Left lung (tissue), 14 donors: ENCODE results near the gene FLRT3. TPM values are rescaled to one million over a fixed set of nuclear protein-coding genes. Genes with fewer than 3 reads are reported as not detected.

Source experiments
- ATAC-seq: fragments of 200-7000 bp; cut with Tn5 transposase; one replicate; pipeline ENCODE4 v1.9.1; 2020; ENCODE audit warnings: moderate library complexity
- DNase-seq, 4 donors: peaks; one replicate each; pipeline ENCODE4 v3.0.0-alpha.2; 2013 to 2020
- H3K27ac ChIP-seq, 2 donors: fragments of 200-600 bp; sonication (generic) in 1 of 2; one replicate each; pipeline versions ENCODE4 v1.5.0 to v1.8.0; 2020 to 2021
- H3K27me3 ChIP-seq, 2 donors: fragments of 200-600 bp; sonication (generic) in 1 of 2; one replicate each; pipeline versions ENCODE4 v1.5.0 to v1.8.0; 2020 to 2021
- H3K36me3 ChIP-seq, 2 donors: fragments of 200-600 bp; sonication (generic) in 1 of 2; one replicate each; pipeline versions ENCODE4 v1.5.0 to v1.8.0; 2020 to 2021
- H3K4me1 ChIP-seq, 2 donors: fragments of 200-600 bp; one replicate each; pipeline ENCODE4 v1.8.0; 2021
- H3K4me3 ChIP-seq, 2 donors: fragments of 200-600 bp; sonication (generic) in 1 of 2; one replicate each; pipeline versions ENCODE4 v1.5.0 to v1.8.0; 2020 to 2021; ENCODE audit warnings: mild to moderate bottlenecking in 1 of 2
- H3K9me3 ChIP-seq, 2 donors: fragments of 200-600 bp; sonication (generic) in 1 of 2; one replicate each; pipeline versions ENCODE4 v1.5.0 to v1.8.0; 2020 to 2021
- CTCF ChIP-seq, 2 donors: fragments of 200-600 bp; sonication (generic) in 1 of 2; IDR thresholded peaks; one replicate each; pipeline versions ENCODE4 v1.5.0 to v1.8.0; 2021; ENCODE audit warnings: antibody characterized with exemption in 2 of 2
- intact Hi-C, 2 donors: fragments of 100-400 bp; cut with DNase I; formaldehyde crosslinking; loops; one replicate each; pipeline versions ENCODE4 v1.11.2 to v1.14.2; 2022
- long read RNA-seq, 12 donors: library from polyadenylated mRNA in 2 of 12; unstranded in 2 of 12; transcript quantifications; one replicate each; pipeline ENCODE4 v2.0.0 and lab custom pipeline, GENCODE V29; 2019 to 2026
- polyA plus RNA-seq, 6 donors: library from polyadenylated mRNA; unstranded; fragments of 120-200 nt; gene quantifications; one replicate each; pipeline ENCODE4 v1.2.1, GENCODE V29; 2013; ENCODE audit not compliant: insufficient read length in 6 of 6
- total RNA-seq, 2 donors: library from RNA; stranded (reverse); fragmentation: NEBNext Ultra II Directional; extraction: Animal tissue kit (Norgen Biotek cat#: 25700); gene quantifications; one replicate each; pipeline ENCODE4 v1.2.1, GENCODE V29; 2021
- donor health status: DM: no; HTN: yes; CAD: no.
- donor health status: DM: no; HTN: no; CAD: no.

The FLRT3 gene
- total RNA-seq, result 100 to 1,000 TPM in 1 of 2 donors, 10 to 100 TPM in 1; 63.9 to 124 TPM
- 10 to 100 TPM; 14.5 to 24.1 (median 19.0) TPM for polyA plus RNA-seq
- long read RNA-seq, donor 1, full-length matches to known transcripts, result 9 of 17 reads
- long read RNA-seq, donor 1, partial matches to known transcripts, result 8 of 17 reads
- long read RNA-seq, donor 1, other reads (novel, unspliced or antisense), result 0 of 17 reads
- long read RNA-seq, donor 2, full-length matches to known transcripts, result 5 of 5 reads
- long read RNA-seq, donor 2, partial matches to known transcripts, result 0 of 5 reads
- long read RNA-seq, donor 2, other reads (novel, unspliced or antisense), result 0 of 5 reads
- long read RNA-seq, donor 3, full-length matches to known transcripts, result 4 of 4 reads
- long read RNA-seq, donor 3, partial matches to known transcripts, result 0 of 4 reads
- long read RNA-seq, donor 3, other reads (novel, unspliced or antisense), result 0 of 4 reads
- long read RNA-seq, donor 4, full-length matches to known transcripts, result 37 of 47 reads
- long read RNA-seq, donor 4, partial matches to known transcripts, result 0 of 47 reads
- long read RNA-seq, donor 4, other reads (novel, unspliced or antisense), result 10 of 47 reads
- long read RNA-seq, donor 5, full-length matches to known transcripts, result 8 of 8 reads
- long read RNA-seq, donor 5, partial matches to known transcripts, result 0 of 8 reads
- long read RNA-seq, donor 5, other reads (novel, unspliced or antisense), result 0 of 8 reads
- long read RNA-seq, donor 6, full-length matches to known transcripts, result 7 of 7 reads
- long read RNA-seq, donor 6, partial matches to known transcripts, result 0 of 7 reads
- long read RNA-seq, donor 6, other reads (novel, unspliced or antisense), result 0 of 7 reads
- long read RNA-seq, donor 7, result 0 reads
- long read RNA-seq, donor 8, full-length matches to known transcripts, result 1 of 1 reads
- long read RNA-seq, donor 8, partial matches to known transcripts, result 0 of 1 reads
- long read RNA-seq, donor 8, other reads (novel, unspliced or antisense), result 0 of 1 reads
- long read RNA-seq, donor 9, partial matches to known transcripts, result 0 of 1 reads
- long read RNA-seq, donor 9, other reads (novel, unspliced or antisense), result 0 of 1 reads
- long read RNA-seq, donor 10, full-length matches to known transcripts, result 11 of 15 reads
- long read RNA-seq, donor 10, partial matches to known transcripts, result 0 of 15 reads
- long read RNA-seq, donor 10, other reads (novel, unspliced or antisense), result 4 of 15 reads
- long read RNA-seq, donor 11, result 0 reads
- long read RNA-seq, donor 12, full-length matches to known transcripts, result 2 of 2 reads
- long read RNA-seq, donor 12, partial matches to known transcripts, result 0 of 2 reads
- long read RNA-seq, donor 12, other reads (novel, unspliced or antisense), result 0 of 2 reads

- Histone ChIP-seq H3K36me3 (no peaks in the 10 kb centered on the region), H3K27ac (peak within 1 kb of the TSS; percentile 50 to 83), H3K27me3 (no peaks in the 10 kb centered on the region), H3K9me3 (no peaks in the 10 kb centered on the region), H3K4me3 (peak within 1 kb of the TSS; percentile 30 to 37), H3K4me1 (no peaks in the 10 kb centered on the region)
- ATAC-seq (peak; percentile 91), DNase-seq (peak; percentile 50 to 94 (median 86))
- intact Hi-C loops, result no loop called here
- TF ChIP-seq CTCF (IDR thresholded peaks at IDR 0.05), result peak; percentile 37 to 54
These were observed at the start of gene FLRT3 for GRCh38 chr20:14337400-14338171. FLRT3 (minus strand) TSS chr20:14337612; CDS start chr20:14327506, 10,106 bp downstream.

GRCh38 chr20:14386726-14387125, 49.3 kb upstream of the FLRT3 start:
- no peak overlapping the region for H3K27ac ChIP-seq
- H3K27me3 ChIP-seq, result no peaks in the 10 kb centered on the region
- ATAC-seq (no peak), DNase-seq (no peak)
- H3K4me3 ChIP-seq, result no peak overlapping the region
- no peaks in the 10 kb centered on the region for H3K36me3 ChIP-seq
- peaks cover 0 to 4% of the 10 kb centered on the region in 2 donors for H3K4me1 ChIP-seq
- H3K9me3 ChIP-seq, result peaks cover 0 to 38% of the 10 kb centered on the region in 2 donors
- TF ChIP-seq CTCF (IDR thresholded peaks at IDR 0.05), result no peak
- intact Hi-C loops, result no loop called here

- Histone ChIP-seq H3K9me3 (peaks cover 0 to 38% of the 10 kb centered on the region in 2 donors), H3K27me3 (no peaks in the 10 kb centered on the region), H3K36me3 (no peaks in the 10 kb centered on the region), H3K27ac (no peak overlapping the region), H3K4me3 (no peak overlapping the region), H3K4me1 (peaks cover 0 to 4% of the 10 kb centered on the region in 2 donors)
- intact Hi-C loops, result no loop called here
- no peak for TF ChIP-seq CTCF (IDR thresholded peaks at IDR 0.05)
- DNase-seq (no peak), ATAC-seq (no peak)
These were observed 47.8 kb upstream of the FLRT3 start for GRCh38 chr20:14385176-14385740.

- ATAC-seq (peak; percentile 27), DNase-seq (peak in 2 of 4 donors; percentile 31 to 32)
- no peak overlapping the region for H3K4me3 ChIP-seq
- H3K27me3 ChIP-seq, result no peaks in the 10 kb centered on the region
- peaks cover 0 to 33% of the 10 kb centered on the region in 2 donors for H3K9me3 ChIP-seq
- peaks cover 0 to 4% of the 10 kb centered on the region in 2 donors for H3K4me1 ChIP-seq
- intact Hi-C loops, result no loop called here
- H3K36me3 ChIP-seq, result no peaks in the 10 kb centered on the region
- no peak for TF ChIP-seq CTCF (IDR thresholded peaks at IDR 0.05)
- H3K27ac ChIP-seq, result no peak overlapping the region
These were observed 47.2 kb upstream of the FLRT3 start for GRCh38 chr20:14384416-14385175.
